CD4-positive, alpha-beta T cell (primary cell): ENCODE measurements around the gene GRID1. TPM values are rescaled to one million over a fixed set of nuclear protein-coding genes. Genes with fewer than 3 reads are reported as not detected.

Experiments used
- ATAC-seq: fragments of 200-7000 bp; cut with Tn5 transposase; one replicate; pipeline ENCODE4 v1.10.0; 2022; ENCODE audit warnings: mild to moderate bottlenecking; ENCODE audit not compliant: poor library complexity
- CTCF ChIA-PET: fragments of 350-600 bp; sonication (Branson Sonifier 250); formaldehyde crosslinking; loops from one replicate; lab custom pipeline; 2021; ENCODE audit warnings: antibody characterized with exemption, inconsistent platforms; lab: Charles Lee
- POLR2A ChIA-PET: fragments of 350-600 bp; sonication (Branson Sonifier 250); formaldehyde crosslinking; loops from one replicate; lab custom pipeline; 2021; ENCODE audit warnings: antibody characterized with exemption, inconsistent platforms; lab: Charles Lee
- DNase-seq, 14 experiments: peaks; one replicate each; pipeline ENCODE4 v3.0.0-alpha.2; 2013 to 2020; ENCODE audit warnings: mixed read lengths in 2 of 14
- H3K27ac ChIP-seq, 2 donors: one replicate each; pipeline versions ENCODE4 v1.5.1 to v1.7.0; 2013; ENCODE audit warnings: low read length in 2 of 2, low read depth in 1 of 2, mild to moderate bottlenecking in 1 of 2
- H3K27me3 ChIP-seq, 2 experiments: 1 replicate in 1 of 2; 2 replicates in 1 of 2; pipeline versions ENCODE4 v1.6.1 to v1.7.0; 2013; ENCODE audit warnings: low read length in 2 of 2, control low read depth in 1 of 2, mild to moderate bottlenecking in 1 of 2, moderate library complexity in 1 of 2; ENCODE audit not compliant: insufficient read depth in 2 of 2, control insufficient read depth in 1 of 2
- H3K36me3 ChIP-seq: one replicate; pipeline ENCODE4 v1.6.1; 2013; ENCODE audit warnings: low read length, control low read depth; ENCODE audit not compliant: insufficient read depth
- H3K4me1 ChIP-seq: one replicate; pipeline ENCODE4 v1.6.1; 2013; ENCODE audit warnings: low read length, control low read depth; ENCODE audit not compliant: insufficient read depth
- H3K4me3 ChIP-seq: one replicate; pipeline ENCODE4 v1.5.1; 2013; ENCODE audit warnings: mild to moderate bottlenecking, low read length, moderate library complexity
- H3K9me3 ChIP-seq, 2 experiments: 1 replicate in 1 of 2; 2 replicates in 1 of 2; pipeline versions ENCODE4 v1.6.1 to v1.7.0; 2013; ENCODE audit warnings: low read length in 2 of 2, mild to moderate bottlenecking in 2 of 2, control low read depth in 1 of 2, moderate library complexity in 1 of 2; ENCODE audit not compliant: control insufficient read depth in 1 of 2, insufficient read depth in 1 of 2
- H3K27ac Mint-ChIP-seq: one replicate; pipeline ENCODE4 v1.8.0; 2020; ENCODE audit warnings: mixed read lengths
- H3K27me3 Mint-ChIP-seq: one replicate; pipeline ENCODE4 v1.8.0; 2021; ENCODE audit warnings: mixed read lengths
- H3K36me3 Mint-ChIP-seq: one replicate; pipeline ENCODE4 v1.8.0; 2021; ENCODE audit warnings: low read depth, mixed read lengths
- H3K4me1 Mint-ChIP-seq: one replicate; pipeline ENCODE4 v1.8.0; 2021; ENCODE audit warnings: low read depth, mixed read lengths
- H3K4me3 Mint-ChIP-seq: one replicate; pipeline ENCODE4 v1.8.0; 2020; ENCODE audit warnings: mild to moderate bottlenecking, mixed read lengths
- H3K9me3 Mint-ChIP-seq: one replicate; pipeline ENCODE4 v1.8.0; 2020; ENCODE audit warnings: mixed read lengths
- intact Hi-C, 2 experiments: fragments of 100-400 bp; cut with DNase I in 1 of 2; cut with micrococcal nuclease in 1 of 2; formaldehyde crosslinking; loops; one replicate each; pipeline versions ENCODE4 v1.15.1 to v1.9.0; 2023 to 2025; cut with DNase I, micrococcal nuclease
- total RNA-seq, 174 experiments: library from RNA in 2 of 174; stranded (reverse) in 2 of 174; gene quantifications; one replicate each; pipeline ENCODE4 v1.2.3 and lab custom pipeline; 2021 to 2026
- TF ChIP-seq, protein P1 (sequence below): fragments of 200-600 bp; IDR thresholded peaks from one replicate; pipeline ENCODE4 v1.8.0; 2022; ENCODE audit warnings: antibody characterized with exemption, mild to moderate bottlenecking

Gene GRID1
- total RNA-seq, 2 experiments from 2014 or later = not detected

DNA sequence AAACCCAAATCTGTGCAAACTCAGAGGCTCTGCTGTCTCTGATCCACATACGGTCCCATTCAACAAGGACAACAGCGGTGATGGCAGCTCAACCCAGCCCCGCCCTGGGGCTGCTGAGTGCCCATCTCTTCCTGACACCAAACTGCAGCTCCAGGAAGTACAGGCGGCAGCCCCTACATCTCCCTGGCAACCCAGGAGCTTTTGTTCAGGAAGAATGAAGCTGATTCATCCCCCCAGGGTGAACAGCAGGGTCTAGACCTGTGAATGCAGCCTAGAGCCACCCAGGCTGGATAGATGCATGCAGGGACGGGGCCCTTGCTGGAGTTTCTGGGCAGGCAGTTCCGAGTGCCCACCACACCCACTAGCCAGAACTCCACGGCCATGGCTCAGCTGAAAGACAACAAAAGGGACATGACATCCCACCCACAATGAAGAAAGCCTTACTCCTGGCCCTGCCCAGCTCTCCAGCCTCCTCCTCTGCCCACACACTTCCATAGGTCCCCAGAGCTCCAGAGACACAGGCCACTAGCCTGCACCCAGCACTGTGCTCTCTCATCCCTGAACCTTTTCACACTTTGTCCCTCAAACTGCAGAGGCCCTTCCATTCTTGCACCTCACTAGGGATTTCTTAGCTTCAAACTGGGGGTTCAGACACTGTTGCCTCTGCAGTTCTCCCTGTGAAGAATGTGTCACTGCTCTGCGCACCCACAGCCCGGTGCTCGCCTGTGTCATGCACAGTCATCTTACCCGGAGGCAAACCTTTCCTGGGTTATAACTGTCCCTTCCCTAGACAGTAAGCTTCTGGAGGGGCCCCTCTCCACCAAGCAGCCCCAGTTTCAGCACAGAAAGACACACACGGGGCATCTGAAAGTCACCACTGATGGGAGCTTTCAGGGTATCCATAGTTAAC lies 99.1 kb downstream of the GRID1 start:
- Mint-ChIP-seq H3K4me1 (no peaks in the 10 kb centered on the region), H3K27me3 (peaks cover 45% of the 10 kb centered on the region), H3K9me3 (peaks cover 12% of the 10 kb centered on the region), H3K27ac (no peak overlapping the region), H3K4me3 (no peak overlapping the region), H3K36me3 (no peaks in the 10 kb centered on the region)
- ATAC-seq (no peak), DNase-seq (no peak)
- ChIA-PET CTCF (no interaction called here), POLR2A (no interaction called here)
- Histone ChIP-seq H3K36me3 (no peaks in the 10 kb centered on the region), H3K4me1 (no peaks in the 10 kb centered on the region), H3K4me3 (no peak overlapping the region), H3K27ac (no peak overlapping the region), H3K9me3 (peaks cover 0 to 12% of the 10 kb centered on the region in 2 experiments), H3K27me3 (peaks cover 3 to 17% of the 10 kb centered on the region in 2 experiments)
- intact Hi-C loops = no loop called here
- TF ChIP-seq, protein P1, sequence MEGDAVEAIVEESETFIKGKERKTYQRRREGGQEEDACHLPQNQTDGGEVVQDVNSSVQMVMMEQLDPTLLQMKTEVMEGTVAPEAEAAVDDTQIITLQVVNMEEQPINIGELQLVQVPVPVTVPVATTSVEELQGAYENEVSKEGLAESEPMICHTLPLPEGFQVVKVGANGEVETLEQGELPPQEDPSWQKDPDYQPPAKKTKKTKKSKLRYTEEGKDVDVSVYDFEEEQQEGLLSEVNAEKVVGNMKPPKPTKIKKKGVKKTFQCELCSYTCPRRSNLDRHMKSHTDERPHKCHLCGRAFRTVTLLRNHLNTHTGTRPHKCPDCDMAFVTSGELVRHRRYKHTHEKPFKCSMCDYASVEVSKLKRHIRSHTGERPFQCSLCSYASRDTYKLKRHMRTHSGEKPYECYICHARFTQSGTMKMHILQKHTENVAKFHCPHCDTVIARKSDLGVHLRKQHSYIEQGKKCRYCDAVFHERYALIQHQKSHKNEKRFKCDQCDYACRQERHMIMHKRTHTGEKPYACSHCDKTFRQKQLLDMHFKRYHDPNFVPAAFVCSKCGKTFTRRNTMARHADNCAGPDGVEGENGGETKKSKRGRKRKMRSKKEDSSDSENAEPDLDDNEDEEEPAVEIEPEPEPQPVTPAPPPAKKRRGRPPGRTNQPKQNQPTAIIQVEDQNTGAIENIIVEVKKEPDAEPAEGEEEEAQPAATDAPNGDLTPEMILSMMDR = no peak

DNA sequence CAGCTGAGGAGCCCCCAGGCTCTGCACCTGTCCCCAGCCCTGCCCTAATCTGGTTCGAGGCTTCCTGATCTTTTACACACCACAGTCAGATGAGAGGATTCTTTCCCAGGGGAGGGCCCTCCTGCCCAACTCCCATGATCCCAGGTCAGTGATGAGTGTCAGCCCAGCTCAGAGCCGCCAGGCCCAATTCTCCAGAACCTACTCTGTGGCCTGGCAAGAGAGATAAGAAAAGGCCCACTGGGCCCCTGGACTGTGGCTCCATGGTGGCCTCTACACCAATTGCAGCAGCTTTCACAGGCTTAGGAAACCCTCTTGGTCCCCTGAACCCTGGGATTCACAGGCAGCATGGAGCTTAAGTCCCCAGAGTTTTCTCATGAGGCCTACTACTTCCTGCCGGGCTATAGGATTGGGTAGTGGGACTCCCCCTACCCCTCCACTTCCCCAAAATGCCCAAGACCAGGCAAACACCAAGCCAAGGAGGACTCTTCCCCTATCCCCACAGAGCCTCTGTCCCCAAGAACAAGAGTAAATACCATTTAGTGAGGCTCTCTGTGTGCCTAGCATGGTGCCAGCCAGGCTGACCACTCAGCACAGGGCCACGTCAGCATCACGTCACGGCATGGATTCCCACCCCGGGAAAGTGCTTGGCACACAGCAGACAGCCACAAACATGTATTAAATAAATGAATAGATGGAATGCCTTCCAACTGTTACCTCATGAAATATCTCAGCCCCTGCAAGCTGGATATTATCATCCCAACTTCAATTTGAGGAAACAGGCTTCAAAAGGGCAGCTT lies 100.0 kb downstream of the GRID1 start:
- Histone ChIP-seq H3K4me3 (no peak overlapping the region), H3K4me1 (no peaks in the 10 kb centered on the region), H3K9me3 (peaks cover 0 to 18% of the 10 kb centered on the region in 2 experiments), H3K27me3 (peaks cover 8 to 17% of the 10 kb centered on the region in 2 experiments), H3K36me3 (no peaks in the 10 kb centered on the region), H3K27ac (no peak overlapping the region)
- no peaks in the 10 kb centered on the region for H3K4me1 Mint-ChIP-seq
- POLR2A ChIA-PET = no interaction called here
- peaks cover 5% of the 10 kb centered on the region for H3K9me3 Mint-ChIP-seq
- ATAC-seq (no peak), DNase-seq (no peak)
- TF ChIP-seq, protein P1 = no peak
- peaks cover 45% of the 10 kb centered on the region for H3K27me3 Mint-ChIP-seq
- intact Hi-C loops = no loop called here
- H3K27ac Mint-ChIP-seq = no peak overlapping the region
- CTCF ChIA-PET = no interaction called here
- H3K36me3 Mint-ChIP-seq = no peaks in the 10 kb centered on the region
- no peak overlapping the region for H3K4me3 Mint-ChIP-seq

DNA sequence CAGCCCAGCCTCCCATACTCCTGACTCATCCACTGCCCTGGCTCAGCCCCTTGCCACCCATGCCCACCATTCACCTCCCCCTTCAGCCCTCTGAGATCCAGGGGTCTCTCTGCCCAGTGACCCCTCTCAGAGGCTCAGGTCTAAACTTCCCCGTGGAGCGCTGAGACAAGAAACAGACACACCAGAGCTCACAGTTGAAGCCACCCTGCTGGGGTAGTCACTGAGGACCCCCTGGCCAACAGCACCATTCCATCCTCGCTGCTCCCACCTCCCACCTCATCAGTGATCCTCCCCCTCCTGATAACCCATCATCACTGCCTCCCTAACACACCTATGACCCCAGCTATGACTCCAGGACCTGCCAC lies 100.7 kb downstream of the GRID1 start:
- DNase-seq (no peak), ATAC-seq (no peak)
- peaks cover under 1% of the 10 kb centered on the region for H3K9me3 Mint-ChIP-seq
- Histone ChIP-seq H3K4me3 (no peak overlapping the region), H3K27ac (no peak overlapping the region), H3K36me3 (no peaks in the 10 kb centered on the region), H3K4me1 (no peaks in the 10 kb centered on the region), H3K9me3 (peaks cover 0 to 18% of the 10 kb centered on the region in 2 experiments), H3K27me3 (peaks cover 8 to 17% of the 10 kb centered on the region in 2 experiments)
- CTCF ChIA-PET = no interaction called here
- POLR2A ChIA-PET = no interaction called here
- H3K27me3 Mint-ChIP-seq = peaks cover 50% of the 10 kb centered on the region
- intact Hi-C loops = no loop called here
- no peaks in the 10 kb centered on the region for H3K4me1 Mint-ChIP-seq
- H3K36me3 Mint-ChIP-seq = no peaks in the 10 kb centered on the region
- H3K4me3 Mint-ChIP-seq = no peak overlapping the region
- TF ChIP-seq, protein P1 = no peak
- no peak overlapping the region for H3K27ac Mint-ChIP-seq
